ENCODE results near the gene DUSP8. TPM values are rescaled to one million over a fixed set of nuclear protein-coding genes. Genes with fewer than 3 reads are reported as not detected.

DUSP8 gene
- total RNA-seq, 1 experiment from 2014 or later, result 2.6 TPM

- DNase-seq, result peak in 1 of 2 experiments; percentile 71
- no TSS peak for BruUV-seq (replicated peaks)
- Histone ChIP-seq H4K20me1 (ENCODE audit: insufficient read depth) (no peaks in the 10 kb centered on the region), H3K4me3 (peak overlapping the region; percentile 50; the same call in 1 of the 2 replicates), H3F3A (ENCODE audit: insufficient read depth, low read depth) (no peaks in the 10 kb centered on the region), H3K4me1 (replicated peaks; ENCODE audit: insufficient read depth) (no peaks in the 10 kb centered on the region; the same call in none of the 2 replicates), H3K36me3 (ENCODE audit: low read depth) (no peaks in the 10 kb centered on the region), H3K27ac (no peak overlapping the region), H3K4me2 (peak overlapping the region; percentile 75), H3K79me2 (ENCODE audit: low read depth) (no peaks in the 10 kb centered on the region), H3K27me3 (ENCODE audit: insufficient read depth, low read depth) (peaks cover 8% of the 10 kb centered on the region; the same call in 1 of the 2 replicates), H2AFZ (peak overlapping the region; percentile 43; the same call in 1 of the 2 replicates), H3K9me2 (ENCODE audit: insufficient read depth) (no peaks in the 10 kb centered on the region), H3K9me3 (ENCODE audit: insufficient read depth, low read depth) (no peaks in the 10 kb centered on the region)
- intact Hi-C loops (cut with micrococcal nuclease; ENCODE audit: unreplicated experiment), result loop anchor here (2.0 to 10.0 kb wide), 3 partner anchors 28 to 278 kb away; partner anchors contain the start of gene KRTAP5-5
- TF ChIP-seq EZH2 (IDR thresholded peaks at IDR 0.05; ENCODE audit: low read depth), result no peak
- peak; percentile 73 for TF ChIP-seq CTCF (conservative IDR thresholded peaks at IDR 0.05)
- POLR2A ChIA-PET (ENCODE audit: unreplicated experiment), result interaction anchor here (0.6 to 1.1 kb wide), 3 partner anchors 13 to 154 kb away, joined by 3 to 6 read pairs (median 3); no protein-coding TSS in a partner anchor
- CTCF ChIA-PET, result interaction anchor here (0.6 to 1.6 kb wide), 4 partner anchors 9 to 1027 kb away, joined by 3 to 31 read pairs (median 4); no protein-coding TSS in a partner anchor
Observed at GRCh38 chr11:1546536-1547466, 25.3 kb downstream of the DUSP8 start.

GRCh38 chr11:1546077-1546535 is 26.0 kb downstream of the DUSP8 start:
- Histone ChIP-seq H4K20me1 (ENCODE audit: insufficient read depth) (no peaks in the 10 kb centered on the region), H3K27me3 (ENCODE audit: insufficient read depth, low read depth) (peaks cover 8% of the 10 kb centered on the region; the same call in 1 of the 2 replicates), H2AFZ (no peak overlapping the region), H3K4me1 (replicated peaks; ENCODE audit: insufficient read depth) (no peaks in the 10 kb centered on the region; the same call in none of the 2 replicates), H3K4me2 (peak overlapping the region; percentile 75), H3K4me3 (no peak overlapping the region), H3F3A (ENCODE audit: insufficient read depth, low read depth) (no peaks in the 10 kb centered on the region), H3K9me3 (ENCODE audit: insufficient read depth, low read depth) (no peaks in the 10 kb centered on the region), H3K36me3 (ENCODE audit: low read depth) (no peaks in the 10 kb centered on the region), H3K9me2 (ENCODE audit: insufficient read depth) (no peaks in the 10 kb centered on the region), H3K79me2 (ENCODE audit: low read depth) (no peaks in the 10 kb centered on the region), H3K27ac (no peak overlapping the region)
- ChIA-PET CTCF (interaction anchor here (0.6 to 1.6 kb wide), 4 partner anchors 13 to 1026 kb away, joined by 4 to 31 read pairs (median 8); no protein-coding TSS in a partner anchor), POLR2A (ENCODE audit: unreplicated experiment) (interaction anchor here (1.1 kb wide), 1 partner anchor 28 kb away, joined by 6 read pairs; no protein-coding TSS in a partner anchor)
- no TSS peak for BruUV-seq (replicated peaks)
- no peak for TF ChIP-seq CTCF (conservative IDR thresholded peaks at IDR 0.05)
- TF ChIP-seq EZH2 (IDR thresholded peaks at IDR 0.05; ENCODE audit: low read depth), result no peak
- intact Hi-C loops (cut with micrococcal nuclease; ENCODE audit: unreplicated experiment), result loop anchor here (2.0 to 10.0 kb wide), 3 partner anchors 29 to 279 kb away; partner anchors contain the start of gene KRTAP5-5
- DNase-seq, result peak in 1 of 2 experiments; percentile 43

GRCh38 chr11:1545432-1545831 is 26.6 kb downstream of the DUSP8 start:
- Histone ChIP-seq H3K27me3 (ENCODE audit: insufficient read depth, low read depth) (peaks cover 8% of the 10 kb centered on the region; the same call in 1 of the 2 replicates), H3K27ac (no peak overlapping the region), H4K20me1 (ENCODE audit: insufficient read depth) (no peaks in the 10 kb centered on the region), H3K4me1 (replicated peaks; ENCODE audit: insufficient read depth) (no peaks in the 10 kb centered on the region; the same call in none of the 2 replicates), H3K4me3 (no peak overlapping the region), H3K79me2 (ENCODE audit: low read depth) (no peaks in the 10 kb centered on the region), H3F3A (ENCODE audit: insufficient read depth, low read depth) (no peaks in the 10 kb centered on the region), H3K9me2 (ENCODE audit: insufficient read depth) (no peaks in the 10 kb centered on the region), H2AFZ (no peak overlapping the region), H3K9me3 (ENCODE audit: insufficient read depth, low read depth) (no peaks in the 10 kb centered on the region), H3K36me3 (ENCODE audit: low read depth) (no peaks in the 10 kb centered on the region), H3K4me2 (no peak overlapping the region)
- TF ChIP-seq EZH2 (IDR thresholded peaks at IDR 0.05; ENCODE audit: low read depth), result no peak
- TF ChIP-seq CTCF (conservative IDR thresholded peaks at IDR 0.05), result no peak
- DNase-seq, result no peak
- no TSS peak for BruUV-seq (replicated peaks)
- intact Hi-C loops (cut with micrococcal nuclease; ENCODE audit: unreplicated experiment), result loop anchor here (5.0 to 10.0 kb wide), 2 partner anchors 82 to 279 kb away; partner anchors contain the start of gene KRTAP5-5
- CTCF ChIA-PET, result interaction anchor here (1.6 kb wide), 1 partner anchor 29 kb away, joined by 31 read pairs; no protein-coding TSS in a partner anchor
- POLR2A ChIA-PET (ENCODE audit: unreplicated experiment), result no interaction called here
